Duodenal mucosa (tissue), 2 donors: ENCODE measurements around the gene CCND2.

Experiments
- H3K27ac ChIP-seq: one replicate; pipeline ENCODE4 v1.7.0; 2013; ENCODE audit warnings: low read depth, low read length
- H3K27me3 ChIP-seq, 2 donors: one replicate each; pipeline ENCODE4 v1.7.0; 2013; ENCODE audit warnings: low read length in 2 of 2, control low read depth in 1 of 2; ENCODE audit not compliant: insufficient read depth in 2 of 2, control insufficient read depth in 1 of 2
- H3K36me3 ChIP-seq, 2 donors: one replicate each; pipeline ENCODE4 v1.7.0; 2013; ENCODE audit warnings: low read length in 2 of 2, control low read depth in 1 of 2; ENCODE audit not compliant: insufficient read depth in 2 of 2, control insufficient read depth in 1 of 2
- H3K4me1 ChIP-seq, 2 donors: one replicate each; pipeline ENCODE4 v1.7.0; 2013; ENCODE audit warnings: low read length in 2 of 2, control low read depth in 1 of 2; ENCODE audit not compliant: insufficient read depth in 2 of 2, control insufficient read depth in 1 of 2
- H3K4me3 ChIP-seq, 2 donors: one replicate each; pipeline ENCODE4 v1.7.0; 2013; ENCODE audit warnings: low read length in 2 of 2, low read depth in 1 of 2
- H3K9ac ChIP-seq, 2 donors: one replicate each; pipeline ENCODE4 v1.7.0; 2013; ENCODE audit warnings: low read length in 2 of 2, low read depth in 1 of 2
- H3K9me3 ChIP-seq, 2 donors: one replicate each; pipeline ENCODE4 v1.7.0; 2013; ENCODE audit warnings: low read length in 2 of 2, control low read depth in 1 of 2; ENCODE audit not compliant: control insufficient read depth in 1 of 2

Gene CCND2

DNA sequence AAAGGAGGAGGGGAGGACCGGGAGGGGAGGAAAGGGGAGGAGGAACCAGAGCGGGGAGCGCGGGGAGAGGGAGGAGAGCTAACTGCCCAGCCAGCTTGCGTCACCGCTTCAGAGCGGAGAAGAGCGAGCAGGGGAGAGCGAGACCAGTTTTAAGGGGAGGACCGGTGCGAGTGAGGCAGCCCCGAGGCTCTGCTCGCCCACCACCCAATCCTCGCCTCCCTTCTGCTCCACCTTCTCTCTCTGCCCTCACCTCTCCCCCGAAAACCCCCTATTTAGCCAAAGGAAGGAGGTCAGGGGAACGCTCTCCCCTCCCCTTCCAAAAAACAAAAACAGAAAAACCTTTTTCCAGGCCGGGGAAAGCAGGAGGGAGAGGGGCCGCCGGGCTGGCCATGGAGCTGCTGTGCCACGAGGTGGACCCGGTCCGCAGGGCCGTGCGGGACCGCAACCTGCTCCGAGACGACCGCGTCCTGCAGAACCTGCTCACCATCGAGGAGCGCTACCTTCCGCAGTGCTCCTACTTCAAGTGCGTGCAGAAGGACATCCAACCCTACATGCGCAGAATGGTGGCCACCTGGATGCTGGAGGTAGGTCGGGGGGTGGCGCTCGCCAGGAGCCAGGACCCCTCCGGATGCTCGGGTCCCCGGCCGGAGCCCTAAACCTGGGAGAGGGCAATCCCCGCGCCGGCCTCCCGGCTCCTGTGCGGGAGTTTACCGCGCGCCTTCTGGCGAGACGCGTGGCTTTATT is at the start of gene CCND2:
Gene CCND2 (plus strand): TSS at position 111 of the 744 bp plus-strand sequence. CDS start 279 bp downstream, at position 390.
- Histone ChIP-seq H3K36me3 (peaks cover 8 to 17% of the 10 kb centered on the region in 2 donors), H3K27ac (peak within 1 kb of the TSS; percentile 86), H3K4me1 (peaks cover 44 to 52% of the 10 kb centered on the region in 2 donors), H3K9ac (peak within 1 kb of the TSS; percentile 88 to 99), H3K4me3 (peak within 1 kb of the TSS; percentile 91 to 98), H3K9me3 (no peaks in the 10 kb centered on the region), H3K27me3 (peaks cover 0 to 1% of the 10 kb centered on the region in 2 donors)

DNA sequence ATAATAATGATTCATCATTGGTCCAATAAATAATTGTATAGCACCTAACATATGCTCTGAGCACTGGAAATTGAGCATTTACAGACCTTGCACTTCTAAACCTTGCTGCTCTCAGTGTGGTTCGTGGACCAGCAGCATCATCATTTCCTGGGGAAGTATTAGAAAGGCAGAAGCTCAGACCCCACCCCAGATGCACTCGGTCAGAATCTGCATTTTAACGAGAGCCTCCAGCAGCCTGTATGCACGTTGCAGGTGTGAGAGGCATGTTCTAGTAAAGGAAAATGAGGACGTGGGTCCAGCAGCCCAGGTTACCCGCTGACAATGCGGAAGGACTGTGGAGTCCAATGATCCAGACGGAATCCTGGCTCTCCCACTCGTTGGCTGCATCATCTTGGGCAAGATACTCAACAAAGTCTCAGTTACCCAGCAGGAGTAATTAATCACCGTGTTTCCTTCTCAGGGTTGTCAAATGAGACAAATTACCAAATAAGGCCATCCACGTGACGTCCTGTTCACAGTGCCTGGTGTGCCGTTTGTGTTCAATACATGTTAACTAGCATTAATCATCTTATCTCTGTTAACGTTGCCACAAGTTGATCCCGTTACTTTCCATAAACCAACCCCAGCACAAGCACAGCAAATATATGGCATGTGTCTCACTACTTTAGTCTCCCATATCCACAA is 49.2 kb upstream of the CCND2 start:
- H3K27me3 ChIP-seq, result peaks cover 0 to 3% of the 10 kb centered on the region in 2 donors
- no peaks in the 10 kb centered on the region for H3K36me3 ChIP-seq
- no peaks in the 10 kb centered on the region for H3K4me1 ChIP-seq
- H3K4me3 ChIP-seq, result no peak overlapping the region
- no peak overlapping the region for H3K9ac ChIP-seq
- no peaks in the 10 kb centered on the region for H3K9me3 ChIP-seq
- H3K27ac ChIP-seq, result no peak overlapping the region

DNA sequence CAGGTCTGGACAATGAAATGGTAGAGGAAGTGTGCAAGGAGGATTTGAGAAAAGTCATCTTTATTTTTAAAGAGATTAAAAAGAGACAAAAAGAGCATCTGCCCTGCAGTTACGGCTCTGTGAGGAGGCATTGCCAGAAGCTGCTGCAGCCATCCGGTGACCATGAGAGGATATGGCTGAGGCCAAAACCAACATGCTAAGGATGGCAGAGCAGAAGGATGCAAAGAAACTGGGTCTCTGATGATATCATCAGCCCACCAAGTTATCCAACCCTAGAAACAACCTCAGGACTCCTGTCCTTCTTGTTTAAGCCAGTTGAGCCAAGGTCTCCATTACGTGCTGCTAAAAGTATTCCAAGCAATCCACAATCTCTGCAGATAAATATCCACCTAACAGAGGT is 48.0 kb upstream of the CCND2 start:
- no peak overlapping the region for H3K9ac ChIP-seq
- H3K27me3 ChIP-seq, result peaks cover 0 to 3% of the 10 kb centered on the region in 2 donors
- H3K4me3 ChIP-seq, result no peak overlapping the region
- no peaks in the 10 kb centered on the region for H3K36me3 ChIP-seq
- no peaks in the 10 kb centered on the region for H3K4me1 ChIP-seq
- no peak overlapping the region for H3K27ac ChIP-seq
- H3K9me3 ChIP-seq, result no peaks in the 10 kb centered on the region

DNA sequence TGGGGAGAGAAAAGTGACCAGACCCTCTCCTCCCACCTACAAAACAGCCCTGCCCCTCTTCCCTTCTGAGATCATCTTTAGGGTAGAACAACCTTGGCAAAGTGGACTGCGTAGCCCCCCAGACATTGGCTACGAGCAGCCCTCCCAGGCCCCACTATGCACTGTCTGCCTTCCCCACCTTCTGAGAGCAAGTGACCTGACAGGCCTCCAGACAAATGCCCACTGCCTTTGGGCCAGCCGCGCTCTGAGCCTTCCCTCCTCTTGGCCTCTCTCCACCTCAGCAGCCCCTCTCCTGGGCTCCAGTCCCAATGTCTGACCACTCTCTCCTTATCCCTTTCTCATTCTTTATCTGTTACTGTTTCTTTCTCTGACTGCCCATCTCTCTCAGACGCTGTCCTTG is 46.5 kb upstream of the CCND2 start:
- H3K27me3 ChIP-seq, result peaks cover 0 to 3% of the 10 kb centered on the region in 2 donors
- no peak overlapping the region for H3K27ac ChIP-seq
- H3K9me3 ChIP-seq, result no peaks in the 10 kb centered on the region
- no peak overlapping the region for H3K9ac ChIP-seq
- no peaks in the 10 kb centered on the region for H3K36me3 ChIP-seq
- H3K4me1 ChIP-seq, result no peaks in the 10 kb centered on the region
- H3K4me3 ChIP-seq, result no peak overlapping the region

DNA sequence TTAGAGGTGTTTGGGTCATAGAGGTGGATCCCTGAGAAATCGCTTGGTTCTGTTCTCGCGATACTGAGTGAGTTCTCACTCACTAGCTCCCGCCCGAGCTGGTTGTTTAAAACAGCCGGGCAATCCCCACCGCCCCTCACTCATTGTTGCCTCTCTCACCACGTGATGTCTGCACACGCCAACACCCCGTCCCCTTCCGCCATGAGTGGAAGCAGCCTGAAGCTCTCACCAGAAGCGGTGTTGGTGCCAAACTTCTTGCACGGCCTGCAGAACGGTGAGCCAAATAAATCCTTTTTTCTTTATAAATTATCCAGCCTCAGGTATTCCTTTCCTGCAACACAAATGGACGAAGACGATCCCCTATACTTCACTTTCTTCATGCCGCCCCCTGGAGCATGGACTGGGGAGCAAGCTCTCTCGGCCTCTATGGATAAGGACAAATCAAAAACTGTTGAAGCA is 45.4 kb upstream of the CCND2 start:
- Histone ChIP-seq H3K9me3 (no peaks in the 10 kb centered on the region), H3K9ac (no peak overlapping the region), H3K27ac (no peak overlapping the region), H3K4me3 (no peak overlapping the region), H3K36me3 (no peaks in the 10 kb centered on the region), H3K4me1 (no peaks in the 10 kb centered on the region), H3K27me3 (peaks cover 0 to 3% of the 10 kb centered on the region in 2 donors)

DNA sequence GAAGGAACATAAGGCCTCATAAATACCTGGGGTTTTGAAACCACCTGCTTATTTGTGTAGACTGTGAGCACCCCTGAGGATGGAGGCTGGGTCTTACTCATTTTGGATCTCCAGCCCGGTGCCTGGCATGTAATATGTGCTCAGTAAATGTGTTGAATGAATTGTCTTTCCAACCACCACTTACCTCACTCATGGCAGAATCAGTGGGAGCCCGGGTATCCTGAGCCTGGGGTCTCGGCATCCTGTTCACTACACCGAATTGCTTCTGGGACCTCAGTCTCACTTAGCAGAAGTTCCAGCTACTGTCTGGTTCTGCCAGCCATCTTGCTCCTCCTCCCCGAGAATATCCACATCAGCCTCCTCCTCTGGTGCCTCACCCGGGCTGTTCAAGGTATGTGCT is 43.0 kb upstream of the CCND2 start:
- H3K36me3 ChIP-seq, result no peaks in the 10 kb centered on the region
- H3K4me1 ChIP-seq, result no peaks in the 10 kb centered on the region
- no peak overlapping the region for H3K9ac ChIP-seq
- H3K27me3 ChIP-seq, result peaks cover 0 to 3% of the 10 kb centered on the region in 2 donors
- no peak overlapping the region for H3K4me3 ChIP-seq
- H3K9me3 ChIP-seq, result no peaks in the 10 kb centered on the region
- no peak overlapping the region for H3K27ac ChIP-seq

DNA sequence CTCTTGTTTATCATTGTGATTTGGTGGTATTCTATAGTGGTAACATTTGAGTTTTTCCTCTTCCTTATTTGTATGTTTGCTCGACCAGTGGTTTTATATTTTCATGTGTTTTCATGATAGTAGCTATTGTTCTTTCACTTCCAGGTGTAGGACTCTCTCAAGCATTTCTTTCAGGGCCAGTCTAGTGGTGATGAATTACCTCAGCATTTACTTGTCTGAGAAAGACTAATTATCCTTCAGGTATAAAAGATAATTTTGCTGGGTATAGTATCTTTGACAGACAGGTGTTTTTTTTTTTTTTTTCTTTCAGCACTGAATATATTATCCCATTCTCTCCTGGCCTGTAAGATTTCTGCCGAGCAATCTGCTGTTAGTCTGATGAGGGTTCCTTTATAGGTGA is 35.0 kb upstream of the CCND2 start:
- Histone ChIP-seq H3K9ac (no peak overlapping the region), H3K4me1 (no peaks in the 10 kb centered on the region), H3K27ac (no peak overlapping the region), H3K27me3 (peaks cover 0 to 3% of the 10 kb centered on the region in 2 donors), H3K4me3 (no peak overlapping the region), H3K9me3 (peaks cover 2 to 7% of the 10 kb centered on the region in 2 donors), H3K36me3 (no peaks in the 10 kb centered on the region)

DNA sequence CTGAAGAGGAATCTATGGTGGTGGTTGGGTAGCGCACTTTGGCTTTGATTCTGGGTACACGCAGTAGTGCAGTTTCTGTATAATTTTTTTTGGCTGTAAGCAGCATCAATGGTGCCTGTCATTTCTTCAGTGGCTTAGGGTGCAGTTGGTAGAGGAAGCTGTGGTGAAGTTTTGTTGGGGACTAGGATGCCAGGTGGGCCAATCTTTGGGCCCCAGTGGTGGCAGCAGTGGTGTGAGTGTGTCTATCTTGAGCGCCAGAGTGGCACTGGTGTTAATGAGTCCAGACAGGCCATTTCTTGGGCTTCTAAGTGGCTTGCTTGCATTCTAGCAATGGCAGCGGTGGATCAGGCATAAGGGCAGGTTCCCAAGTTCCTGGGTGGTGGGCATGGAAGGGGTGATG is 33.8 kb upstream of the CCND2 start:
- Histone ChIP-seq H3K4me3 (no peak overlapping the region), H3K9ac (no peak overlapping the region)

DNA sequence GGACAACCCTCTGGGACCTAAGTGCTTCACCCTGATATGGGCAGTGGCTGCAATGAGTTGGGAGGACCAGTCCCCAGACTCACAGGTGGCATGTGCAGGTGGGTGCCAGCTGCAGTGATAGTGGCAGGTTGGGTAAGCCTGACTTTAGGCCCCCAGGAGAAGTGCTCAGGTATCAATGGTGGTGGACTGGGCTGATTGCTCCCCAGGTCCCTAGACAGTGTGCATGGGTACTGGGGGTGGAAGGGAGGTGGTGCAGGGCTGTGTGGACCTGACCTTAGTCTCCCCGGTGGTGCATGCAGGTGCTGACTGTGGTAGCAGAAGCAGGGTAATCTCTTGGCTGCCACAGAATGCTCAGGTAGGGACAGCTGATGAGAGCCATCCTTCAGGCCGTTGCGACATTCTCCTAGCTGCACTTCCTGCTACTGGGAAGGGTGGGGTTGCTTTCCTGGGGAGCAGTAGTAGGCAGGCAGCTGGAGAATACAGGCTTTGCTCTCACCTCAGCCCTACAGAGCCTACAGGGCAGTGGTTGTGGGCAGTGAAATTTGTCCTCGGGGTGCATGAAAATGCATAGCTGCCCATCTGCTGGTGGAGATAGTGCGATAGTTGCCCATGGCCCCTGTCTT is 33.3 kb upstream of the CCND2 start:
- H3K9ac ChIP-seq, result no peak overlapping the region
- no peak overlapping the region for H3K4me3 ChIP-seq
- H3K9me3 ChIP-seq, result peaks cover 2 to 7% of the 10 kb centered on the region in 2 donors
- H3K27ac ChIP-seq, result no peak overlapping the region
- H3K4me1 ChIP-seq, result no peaks in the 10 kb centered on the region
- H3K27me3 ChIP-seq, result peaks cover 0 to 3% of the 10 kb centered on the region in 2 donors
- H3K36me3 ChIP-seq, result no peaks in the 10 kb centered on the region

More for the DNA sequence above, 33.8 kb upstream of the CCND2 start:
- Histone ChIP-seq H3K9me3 (peaks cover 2 to 7% of the 10 kb centered on the region in 2 donors), H3K27me3 (peaks cover 0 to 3% of the 10 kb centered on the region in 2 donors), H3K4me1 (no peaks in the 10 kb centered on the region), H3K36me3 (no peaks in the 10 kb centered on the region), H3K27ac (no peak overlapping the region)

DNA sequence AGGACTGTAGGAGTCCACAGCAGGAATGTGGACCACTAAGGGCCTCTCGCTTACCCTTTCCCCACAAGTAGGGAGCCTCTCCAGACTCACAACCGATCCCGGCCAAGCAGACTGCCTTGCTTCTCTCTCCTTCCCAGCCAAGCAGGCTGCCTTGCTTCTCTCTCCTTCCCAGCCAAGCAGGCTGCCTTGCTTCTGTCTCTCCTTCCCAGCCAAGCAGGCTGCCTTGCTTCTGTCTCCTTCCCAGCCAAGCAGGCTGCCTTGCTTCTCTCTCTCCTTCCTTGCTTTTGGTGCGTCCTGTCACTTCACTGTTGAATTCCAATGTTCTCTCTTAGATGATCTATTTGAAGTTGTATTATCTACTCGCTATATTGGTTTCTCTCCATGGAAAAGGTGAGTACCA is 32.6 kb upstream of the CCND2 start:
- H3K4me1 ChIP-seq, result no peaks in the 10 kb centered on the region
- H3K27ac ChIP-seq, result no peak overlapping the region
- no peaks in the 10 kb centered on the region for H3K36me3 ChIP-seq
- peaks cover 2 to 7% of the 10 kb centered on the region in 2 donors for H3K9me3 ChIP-seq
- no peak overlapping the region for H3K9ac ChIP-seq
- H3K4me3 ChIP-seq, result no peak overlapping the region
- peaks cover 0 to 3% of the 10 kb centered on the region in 2 donors for H3K27me3 ChIP-seq
